ENCODE measurements around the gene CFLAR. TPM values are rescaled to one million over a fixed set of nuclear protein-coding genes. Genes with fewer than 3 reads are reported as not detected.

The CFLAR gene
- total and polyA plus RNA-seq, 2 of the 13 experiments (the other 11 are each of a cell fraction or from before 2014, with no cell fraction given) = 43.8 to 92.1 TPM

- TF ChIP-seq KDM5A (IDR thresholded peaks at IDR 0.05; ENCODE audit: borderline replicate concordance, low read length) (0 out of 2 replicates have a peak, but pooled peaks have one; percentile 62), ZNF292 (CRISPR knock-in tag; IDR thresholded peaks at IDR 0.05; ENCODE audit: borderline replicate concordance, low read depth) (no peak), ZNF614 (CRISPR knock-in tag; IDR thresholded peaks at IDR 0.05; ENCODE audit: borderline replicate concordance) (peak; percentile 89; the same call in 1 of the 2 replicates), IKZF1 (IDR thresholded peaks at IDR 0.05) (no peak), BRCA1 (CRISPR knock-in tag; IDR thresholded peaks at IDR 0.05) (no peak), ZNF558 (CRISPR knock-in tag; IDR thresholded peaks at IDR 0.05; ENCODE audit: borderline replicate concordance) (no peak), SMAD3 (CRISPR knock-in tag; IDR thresholded peaks at IDR 0.05) (peak; percentile 83; the same call in 1 of the 2 replicates), YEATS2 (CRISPR knock-in tag; IDR thresholded peaks at IDR 0.05; ENCODE audit: borderline replicate concordance) (peak; percentile 52; the same call in 1 of the 2 replicates), ZNF282 (IDR thresholded peaks at IDR 0.05; ENCODE audit: partially characterized antibody) (no peak), CREB1 (IDR thresholded peaks at IDR 0.05) (0 out of 2 replicates have a peak, but pooled peaks have one; percentile 6), CREB1 (CRISPR knock-in tag; IDR thresholded peaks at IDR 0.05) (0 out of 2 replicates have a peak, but pooled peaks have one; percentile 41), EZH2 (conservative IDR thresholded peaks at IDR 0.05; ENCODE audit: low read depth, low read length) (no peak), ZNF331 (CRISPR knock-in tag; IDR thresholded peaks at IDR 0.05) (peak; percentile 89), NR2F1 (CRISPR knock-in tag; IDR thresholded peaks at IDR 0.05) (0 out of 4 replicates have a peak, but pooled peaks of 1 of the 2 experiments have one; percentile 38), REPIN1 (CRISPR knock-in tag; IDR thresholded peaks at IDR 0.05; ENCODE audit: borderline replicate concordance, low read depth) (peak; percentile 43; the same call in 1 of the 2 replicates), CREB3 (CRISPR knock-in tag; IDR thresholded peaks at IDR 0.05) (no peak), POGZ (CRISPR knock-in tag; IDR thresholded peaks at IDR 0.05) (no peak; the same call in 1 of the 2 replicates), ZSCAN25 (CRISPR knock-in tag; IDR thresholded peaks at IDR 0.05) (peak; percentile 75), TCF7 (IDR thresholded peaks at IDR 0.05; ENCODE audit: low read depth) (peak; percentile 52), ETV5 (CRISPR knock-in tag; IDR thresholded peaks at IDR 0.05; ENCODE audit: borderline replicate concordance) (peak; percentile 72; the same call in 1 of the 2 replicates), TP53 (CRISPR knock-in tag; conservative IDR thresholded peaks at IDR 0.05) (no peak)
- TF ChIP-seq, protein P1, sequence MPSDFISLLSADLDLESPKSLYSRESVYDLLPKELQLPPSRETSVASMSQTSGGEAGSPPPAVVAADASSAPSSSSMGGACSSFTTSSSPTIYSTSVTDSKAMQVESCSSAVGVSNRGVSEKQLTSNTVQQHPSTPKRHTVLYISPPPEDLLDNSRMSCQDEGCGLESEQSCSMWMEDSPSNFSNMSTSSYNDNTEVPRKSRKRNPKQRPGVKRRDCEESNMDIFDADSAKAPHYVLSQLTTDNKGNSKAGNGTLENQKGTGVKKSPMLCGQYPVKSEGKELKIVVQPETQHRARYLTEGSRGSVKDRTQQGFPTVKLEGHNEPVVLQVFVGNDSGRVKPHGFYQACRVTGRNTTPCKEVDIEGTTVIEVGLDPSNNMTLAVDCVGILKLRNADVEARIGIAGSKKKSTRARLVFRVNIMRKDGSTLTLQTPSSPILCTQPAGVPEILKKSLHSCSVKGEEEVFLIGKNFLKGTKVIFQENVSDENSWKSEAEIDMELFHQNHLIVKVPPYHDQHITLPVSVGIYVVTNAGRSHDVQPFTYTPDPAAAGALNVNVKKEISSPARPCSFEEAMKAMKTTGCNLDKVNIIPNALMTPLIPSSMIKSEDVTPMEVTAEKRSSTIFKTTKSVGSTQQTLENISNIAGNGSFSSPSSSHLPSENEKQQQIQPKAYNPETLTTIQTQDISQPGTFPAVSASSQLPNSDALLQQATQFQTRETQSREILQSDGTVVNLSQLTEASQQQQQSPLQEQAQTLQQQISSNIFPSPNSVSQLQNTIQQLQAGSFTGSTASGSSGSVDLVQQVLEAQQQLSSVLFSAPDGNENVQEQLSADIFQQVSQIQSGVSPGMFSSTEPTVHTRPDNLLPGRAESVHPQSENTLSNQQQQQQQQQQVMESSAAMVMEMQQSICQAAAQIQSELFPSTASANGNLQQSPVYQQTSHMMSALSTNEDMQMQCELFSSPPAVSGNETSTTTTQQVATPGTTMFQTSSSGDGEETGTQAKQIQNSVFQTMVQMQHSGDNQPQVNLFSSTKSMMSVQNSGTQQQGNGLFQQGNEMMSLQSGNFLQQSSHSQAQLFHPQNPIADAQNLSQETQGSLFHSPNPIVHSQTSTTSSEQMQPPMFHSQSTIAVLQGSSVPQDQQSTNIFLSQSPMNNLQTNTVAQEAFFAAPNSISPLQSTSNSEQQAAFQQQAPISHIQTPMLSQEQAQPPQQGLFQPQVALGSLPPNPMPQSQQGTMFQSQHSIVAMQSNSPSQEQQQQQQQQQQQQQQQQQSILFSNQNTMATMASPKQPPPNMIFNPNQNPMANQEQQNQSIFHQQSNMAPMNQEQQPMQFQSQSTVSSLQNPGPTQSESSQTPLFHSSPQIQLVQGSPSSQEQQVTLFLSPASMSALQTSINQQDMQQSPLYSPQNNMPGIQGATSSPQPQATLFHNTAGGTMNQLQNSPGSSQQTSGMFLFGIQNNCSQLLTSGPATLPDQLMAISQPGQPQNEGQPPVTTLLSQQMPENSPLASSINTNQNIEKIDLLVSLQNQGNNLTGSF (CRISPR knock-in tag; IDR thresholded peaks at IDR 0.05) = no peak
- TF ChIP-seq, protein P2, sequence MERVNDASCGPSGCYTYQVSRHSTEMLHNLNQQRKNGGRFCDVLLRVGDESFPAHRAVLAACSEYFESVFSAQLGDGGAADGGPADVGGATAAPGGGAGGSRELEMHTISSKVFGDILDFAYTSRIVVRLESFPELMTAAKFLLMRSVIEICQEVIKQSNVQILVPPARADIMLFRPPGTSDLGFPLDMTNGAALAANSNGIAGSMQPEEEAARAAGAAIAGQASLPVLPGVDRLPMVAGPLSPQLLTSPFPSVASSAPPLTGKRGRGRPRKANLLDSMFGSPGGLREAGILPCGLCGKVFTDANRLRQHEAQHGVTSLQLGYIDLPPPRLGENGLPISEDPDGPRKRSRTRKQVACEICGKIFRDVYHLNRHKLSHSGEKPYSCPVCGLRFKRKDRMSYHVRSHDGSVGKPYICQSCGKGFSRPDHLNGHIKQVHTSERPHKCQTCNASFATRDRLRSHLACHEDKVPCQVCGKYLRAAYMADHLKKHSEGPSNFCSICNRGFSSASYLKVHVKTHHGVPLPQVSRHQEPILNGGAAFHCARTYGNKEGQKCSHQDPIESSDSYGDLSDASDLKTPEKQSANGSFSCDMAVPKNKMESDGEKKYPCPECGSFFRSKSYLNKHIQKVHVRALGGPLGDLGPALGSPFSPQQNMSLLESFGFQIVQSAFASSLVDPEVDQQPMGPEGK (CRISPR knock-in tag; IDR thresholded peaks at IDR 0.05) = 0 out of 2 replicates have a peak, but pooled peaks have one; percentile 25
These were observed 33.3 kb downstream of the CFLAR start (continued) for GRCh38 chr2:201149064-201149820.
